ENCODE data around the gene PRR23E. TPM values are rescaled to one million over a fixed set of nuclear protein-coding genes. Genes with fewer than 3 reads are reported as not detected.

Gene PRR23E
- total RNA-seq, 1 experiment from 2014 or later: not detected

- H3K9me3 ChIP-seq (ENCODE audit: control insufficient read depth, insufficient read depth, low read depth, low read length): peaks cover 8% of the 10 kb centered on the region; the same call in 1 of the 2 replicates
- in situ Hi-C loops (cut with HindIII; ENCODE audit: low pct_unique_long_range_greater_than_20kb, low sequenced_read_pairs): no loop called here
- intact Hi-C loops (cut with micrococcal nuclease; ENCODE audit: unreplicated experiment): no loop called here
- no peak for DNase-seq (ENCODE audit: low read depth, low spot score)
- no peak for TF ChIP-seq POLR2AphosphoS5 (IDR thresholded peaks at IDR 0.05; ENCODE audit: low read depth, low read length)
- no peak for TF ChIP-seq CTCF (IDR thresholded peaks at IDR 0.05)
- TF ChIP-seq REST (IDR thresholded peaks at IDR 0.05; ENCODE audit: insufficient read depth in 1 of 2, low read depth in 2 of 2, low read length in 1 of 2): no peak
- TF ChIP-seq SIN3A (IDR thresholded peaks at IDR 0.05; ENCODE audit: borderline replicate concordance, insufficient read depth, low read depth, low read length): no peak
- TF ChIP-seq TCF7L2 (IDR thresholded peaks at IDR 0.05; ENCODE audit: low read depth, low read length): no peak
- no peaks in the 10 kb centered on the region for H3K36me3 ChIP-seq (ENCODE audit: control insufficient read depth, insufficient read depth, low read length)
- peaks cover 7% of the 10 kb centered on the region for H3K27me3 ChIP-seq (ENCODE audit: control insufficient read depth, insufficient read depth, low read length)
- ATAC-seq: no peak
- H3K27ac ChIP-seq (ENCODE audit: low read length): no peak overlapping the region
- no peaks in the 10 kb centered on the region for H3K4me1 ChIP-seq (ENCODE audit: control insufficient read depth, insufficient read depth, low read length)
- H3K4me3 ChIP-seq (ENCODE audit: low read depth in 2 of 2, low read length in 2 of 2): no peak overlapping the region
- ChIA-PET POLR2A (interaction anchor here (0.6 kb wide), 1 partner anchor 11 kb away, joined by 3 read pairs; no protein-coding TSS in a partner anchor), CTCF (interaction anchor here (0.6 kb wide), 1 partner anchor 261 kb away, joined by 4 read pairs; no protein-coding TSS in a partner anchor)
- BruUV-seq (replicated peaks): no TSS peak
Observed at GRCh38 chr3:127194601-127195187, 1.8 kb downstream of the PRR23E start.

GRCh38 chr3:127195417-127195816 lies 2.5 kb downstream of the PRR23E start:
- no peak overlapping the region for H3K4me3 ChIP-seq (ENCODE audit: low read depth in 2 of 2, low read length in 2 of 2)
- no TSS peak for BruUV-seq (replicated peaks)
- DNase-seq (ENCODE audit: low read depth, low spot score) (no peak), ATAC-seq (no peak)
- POLR2A ChIA-PET: no interaction called here
- H3K4me1 ChIP-seq (ENCODE audit: control insufficient read depth, insufficient read depth, low read length): no peaks in the 10 kb centered on the region
- in situ Hi-C loops (cut with HindIII; ENCODE audit: low pct_unique_long_range_greater_than_20kb, low sequenced_read_pairs): no loop called here
- no peak overlapping the region for H3K27ac ChIP-seq (ENCODE audit: low read length)
- CTCF ChIA-PET: interaction anchor here (0.6 kb wide), 1 partner anchor 260 kb away, joined by 4 read pairs; no protein-coding TSS in a partner anchor
- intact Hi-C loops (cut with micrococcal nuclease; ENCODE audit: unreplicated experiment): no loop called here
- peaks cover 7% of the 10 kb centered on the region; the same call in 1 of the 2 replicates for H3K9me3 ChIP-seq (ENCODE audit: control insufficient read depth, insufficient read depth, low read depth, low read length)
- peaks cover 8% of the 10 kb centered on the region for H3K27me3 ChIP-seq (ENCODE audit: control insufficient read depth, insufficient read depth, low read length)
- TF ChIP-seq REST (IDR thresholded peaks at IDR 0.05; ENCODE audit: insufficient read depth in 1 of 2, low read depth in 2 of 2, low read length in 1 of 2): no peak
- TF ChIP-seq POLR2AphosphoS5 (IDR thresholded peaks at IDR 0.05; ENCODE audit: low read depth, low read length): no peak
- TF ChIP-seq TCF7L2 (IDR thresholded peaks at IDR 0.05; ENCODE audit: low read depth, low read length): no peak
- TF ChIP-seq CTCF (IDR thresholded peaks at IDR 0.05): no peak
- TF ChIP-seq SIN3A (IDR thresholded peaks at IDR 0.05; ENCODE audit: borderline replicate concordance, insufficient read depth, low read depth, low read length): no peak
- H3K36me3 ChIP-seq (ENCODE audit: control insufficient read depth, insufficient read depth, low read length): no peaks in the 10 kb centered on the region

Measured in Panc1 (cell line).